Esophagus squamous epithelium (tissue), 5 donors: ENCODE results near the gene SLC7A6. TPM values are rescaled to one million over a fixed set of nuclear protein-coding genes. Genes with fewer than 3 reads are reported as not detected.

Source experiments
- DNase-seq: peaks from one replicate; lab custom pipeline; 2025; lab: John Stamatoyannopoulos, UW
- H3K27ac ChIP-seq, 4 donors: fragments of 200-600 bp; sonication (generic); one replicate each; pipeline ENCODE4 v1.5.1; 2016 to 2019; ENCODE audit warnings: mild to moderate bottlenecking in 1 of 4
- H3K27me3 ChIP-seq, 4 donors: fragments of 200-600 bp; sonication (generic); 1 replicate in 3 of 4; 2 replicates in 1 of 4; pipeline versions ENCODE4 v1.5.1 to v1.6.0; 2017 to 2021; ENCODE audit warnings: antibody characterized with exemption in 1 of 4
- H3K36me3 ChIP-seq, 3 donors: fragments of 200-600 bp; sonication (generic); one replicate each; pipeline ENCODE4 v1.5.1; 2016 to 2019
- H3K4me1 ChIP-seq, 3 donors: fragments of 200-600 bp; sonication (generic); one replicate each; pipeline ENCODE4 v1.5.1; 2017 to 2019
- H3K4me3 ChIP-seq, 4 donors: fragments of 200-600 bp; sonication (generic); 1 replicate in 3 of 4; 2 replicates in 1 of 4; pipeline ENCODE4 v1.5.1; 2016 to 2019; ENCODE audit warnings: mild to moderate bottlenecking in 2 of 4, moderate library complexity in 1 of 4
- H3K9me3 ChIP-seq, 3 donors: fragments of 200-600 bp; sonication (generic); one replicate each; pipeline ENCODE4 v1.5.1; 2016 to 2019
- POLR2A ChIP-seq, 4 donors: fragments of 450-650 bp; IDR thresholded peaks; one replicate each; pipeline ENCODE4 v1.6.1; 2017; ENCODE audit warnings: antibody characterized with exemption in 4 of 4, mild to moderate bottlenecking in 4 of 4, moderate library complexity in 3 of 4
- WGBS, 2 donors: methylation state at CpG; one replicate each; pipeline ENCODE4 v1.1.5; 2018; 5-methylcytosine and 5-hydroxymethylcytosine counted together
- intact Hi-C: fragments of 100-400 bp; cut with DNase I; formaldehyde crosslinking; loops from one replicate; pipeline ENCODE4 v1.15.0; 2022
- total RNA-seq, 4 donors: library from RNA; depleted of rRNA; stranded (reverse); fragments of >200 nt; gene quantifications; one replicate each; pipeline ENCODE4 v1.1.0, GENCODE V29; 2016
- TF ChIP-seq, protein P1 (sequence below), 6 experiments: fragments of 450-650 bp in 4 of 6; fragments of 200-600 bp in 2 of 6; sonication (generic) in 2 of 6; IDR thresholded peaks; one replicate each; pipeline ENCODE4 v1.5.1; 2016 to 2019; ENCODE audit warnings: antibody characterized with exemption in 6 of 6, mild to moderate bottlenecking in 4 of 6, moderate library complexity in 4 of 6
- donor health status: DM: yes; HTN: yes; CAD: no.

Gene SLC7A6
- total RNA-seq, 4 donors from 2014 or later = 5.7 to 28.2 (median 7.9) TPM

DNA sequence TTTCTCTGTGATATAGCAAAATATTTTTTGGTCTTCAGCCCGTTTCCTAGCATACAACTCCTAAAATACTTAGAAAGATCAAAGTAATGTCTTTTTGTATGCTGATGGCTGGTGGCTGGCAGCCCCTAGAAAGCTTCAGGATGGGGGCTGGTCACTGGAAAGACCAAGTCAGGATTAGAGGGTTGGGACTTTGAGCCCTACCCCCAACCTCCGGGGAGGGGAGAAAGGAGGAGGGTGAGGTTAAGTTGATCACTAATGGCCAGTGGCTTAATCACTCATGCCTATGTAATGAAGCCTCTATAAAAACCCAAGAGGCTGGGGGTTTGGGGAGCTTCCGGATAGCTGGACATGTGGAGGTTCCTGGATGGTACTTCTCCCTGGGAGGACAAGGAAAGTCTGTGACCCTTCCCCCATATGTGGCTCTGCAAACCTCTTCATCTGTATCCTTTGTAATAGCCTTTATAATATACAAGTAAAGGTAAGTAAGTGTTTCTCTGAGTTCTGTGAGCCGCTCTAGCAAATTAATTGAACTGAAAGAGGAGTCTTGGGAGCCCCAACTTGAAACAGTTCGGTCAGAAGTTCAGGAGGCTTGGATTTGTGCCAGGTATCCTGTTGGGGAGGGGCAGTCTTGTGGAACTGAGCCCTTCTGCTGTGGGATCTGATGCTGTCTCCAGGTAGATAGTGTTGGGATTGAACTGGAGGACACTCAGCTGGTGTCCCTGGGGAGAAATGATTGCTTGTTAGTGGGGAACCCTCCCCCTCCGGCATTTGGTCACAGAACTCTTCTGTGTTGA, 3.5 kb downstream of the SLC7A6 start:
- Histone ChIP-seq H3K4me3 (no peak overlapping the region), H3K4me1 (peaks cover 15 to 71% (median 23%) of the 10 kb centered on the region in 3 donors), H3K27me3 (no peaks in the 10 kb centered on the region), H3K36me3 (no peaks in the 10 kb centered on the region), H3K9me3 (no peaks in the 10 kb centered on the region), H3K27ac (no peak overlapping the region)
- 77 to 85% methylated on average over 6 of the region's 6 CpGs for WGBS, 2 donors
- intact Hi-C loops = no loop called here
- no peak for TF ChIP-seq POLR2A (IDR thresholded peaks at IDR 0.05)
- TF ChIP-seq, protein P1, sequence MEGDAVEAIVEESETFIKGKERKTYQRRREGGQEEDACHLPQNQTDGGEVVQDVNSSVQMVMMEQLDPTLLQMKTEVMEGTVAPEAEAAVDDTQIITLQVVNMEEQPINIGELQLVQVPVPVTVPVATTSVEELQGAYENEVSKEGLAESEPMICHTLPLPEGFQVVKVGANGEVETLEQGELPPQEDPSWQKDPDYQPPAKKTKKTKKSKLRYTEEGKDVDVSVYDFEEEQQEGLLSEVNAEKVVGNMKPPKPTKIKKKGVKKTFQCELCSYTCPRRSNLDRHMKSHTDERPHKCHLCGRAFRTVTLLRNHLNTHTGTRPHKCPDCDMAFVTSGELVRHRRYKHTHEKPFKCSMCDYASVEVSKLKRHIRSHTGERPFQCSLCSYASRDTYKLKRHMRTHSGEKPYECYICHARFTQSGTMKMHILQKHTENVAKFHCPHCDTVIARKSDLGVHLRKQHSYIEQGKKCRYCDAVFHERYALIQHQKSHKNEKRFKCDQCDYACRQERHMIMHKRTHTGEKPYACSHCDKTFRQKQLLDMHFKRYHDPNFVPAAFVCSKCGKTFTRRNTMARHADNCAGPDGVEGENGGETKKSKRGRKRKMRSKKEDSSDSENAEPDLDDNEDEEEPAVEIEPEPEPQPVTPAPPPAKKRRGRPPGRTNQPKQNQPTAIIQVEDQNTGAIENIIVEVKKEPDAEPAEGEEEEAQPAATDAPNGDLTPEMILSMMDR (IDR thresholded peaks at IDR 0.05) = no peak
- DNase-seq = no peak

DNA sequence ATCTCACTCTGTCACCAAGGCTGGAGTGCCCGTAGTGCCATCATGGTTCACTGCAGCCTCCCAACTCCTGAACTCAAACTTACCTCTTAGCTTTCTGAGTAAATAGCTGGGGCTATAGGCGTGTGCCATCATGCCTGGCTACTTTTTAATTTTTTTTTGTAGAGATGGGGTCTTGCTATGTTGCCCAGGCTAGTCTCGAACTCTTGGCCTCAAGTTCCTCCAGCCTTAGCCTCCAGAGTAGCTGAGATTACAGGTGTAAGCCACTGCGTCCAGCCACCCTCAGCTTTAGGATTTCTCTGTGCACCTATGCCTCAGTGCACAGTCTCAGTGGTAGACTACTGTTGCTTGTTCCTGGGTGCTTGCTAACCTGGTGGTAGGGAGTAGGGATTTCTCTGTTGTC, 5.5 kb downstream of the SLC7A6 start:
- no peak for TF ChIP-seq POLR2A (IDR thresholded peaks at IDR 0.05)
- TF ChIP-seq, protein P1 (IDR thresholded peaks at IDR 0.05) = no peak
- H3K4me3 ChIP-seq = no peak overlapping the region
- DNase-seq = no peak
- H3K27ac ChIP-seq = no peak overlapping the region
- intact Hi-C loops = no loop called here
- H3K27me3 ChIP-seq = no peaks in the 10 kb centered on the region
- H3K36me3 ChIP-seq = peaks cover 0 to 10% (median 0%) of the 10 kb centered on the region in 3 donors
- WGBS, 2 donors = 93% methylated on average over 3 to 4 of the region's 4 CpGs
- peaks cover 15 to 76% (median 23%) of the 10 kb centered on the region in 3 donors for H3K4me1 ChIP-seq
- no peaks in the 10 kb centered on the region for H3K9me3 ChIP-seq

DNA sequence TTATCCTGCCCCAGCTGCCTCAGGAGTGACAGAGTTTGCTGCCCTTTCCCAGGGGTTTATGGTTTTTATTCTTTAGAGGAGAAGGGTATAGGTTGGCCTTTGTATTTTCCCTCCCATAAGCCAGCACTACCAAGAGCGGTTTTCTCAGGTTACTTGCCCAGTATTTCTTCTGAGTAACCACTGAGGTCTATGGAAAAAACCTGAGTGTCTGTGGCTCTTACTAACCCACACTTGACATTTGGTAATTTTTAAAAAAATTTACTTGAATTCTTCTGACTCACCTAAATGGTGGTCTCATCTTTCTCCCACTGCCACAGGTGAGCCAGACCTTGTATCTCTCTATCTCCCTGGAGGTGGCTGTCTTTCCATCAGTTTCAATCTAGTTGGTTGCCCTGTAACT, 6.0 kb downstream of the SLC7A6 start:
- WGBS, 2 donors = 0 to 36% methylated on average over 1 of the region's 1 CpG
- intact Hi-C loops = no loop called here

DNA sequence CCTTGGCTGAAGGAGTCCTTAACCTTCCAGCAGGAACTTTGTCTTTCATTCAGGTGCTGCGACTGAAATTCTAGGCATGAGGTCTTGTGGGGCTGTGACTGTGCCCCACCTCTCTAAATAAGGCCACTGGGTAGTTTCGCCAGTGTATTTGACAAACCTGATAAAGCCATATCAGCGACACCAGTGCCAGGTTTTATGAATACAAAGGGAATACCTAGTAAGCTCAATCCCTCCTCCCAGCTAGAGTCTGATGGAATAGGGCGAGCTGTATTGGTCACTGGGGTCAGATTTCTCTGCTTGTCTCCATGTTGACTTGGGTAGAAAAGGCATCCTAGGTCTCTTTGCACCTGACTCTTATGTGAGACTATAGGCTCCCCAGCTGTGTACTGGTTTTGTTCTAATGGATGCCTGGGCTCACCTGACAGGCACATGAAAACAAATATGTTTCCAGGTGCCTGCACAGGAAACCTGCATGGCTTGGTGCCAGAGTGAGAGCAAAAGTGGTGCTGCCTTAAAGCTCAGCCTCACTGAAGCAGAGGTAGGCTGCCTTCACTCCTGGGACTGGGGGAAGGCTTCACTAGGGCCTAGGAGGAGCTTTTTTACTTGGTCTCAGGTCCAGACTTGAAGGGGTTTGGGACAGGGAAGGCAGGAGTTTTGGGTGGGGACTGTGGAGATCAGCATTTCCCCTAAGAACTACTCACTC, 8.3 kb downstream of the SLC7A6 start:
- Histone ChIP-seq H3K27ac (peak overlapping the region in 2 of 4 donors; percentile 2 to 48), H3K27me3 (no peaks in the 10 kb centered on the region), H3K4me1 (peaks cover 0 to 75% (median 28%) of the 10 kb centered on the region in 3 donors), H3K9me3 (no peaks in the 10 kb centered on the region), H3K4me3 (no peak overlapping the region), H3K36me3 (peaks cover 0 to 15% (median 0%) of the 10 kb centered on the region in 3 donors)
- TF ChIP-seq POLR2A (IDR thresholded peaks at IDR 0.05) = no peak
- TF ChIP-seq, protein P1 (IDR thresholded peaks at IDR 0.05) = no peak
- DNase-seq = no peak
- WGBS, 2 donors = 96 to 100% methylated on average over 1 to 2 of the region's 4 CpGs
- intact Hi-C loops = no loop called here

More for the DNA sequence above, 6.0 kb downstream of the SLC7A6 start:
- H3K4me1 ChIP-seq = peaks cover 9 to 76% (median 28%) of the 10 kb centered on the region in 3 donors
- no peaks in the 10 kb centered on the region for H3K9me3 ChIP-seq
- no peak overlapping the region for H3K4me3 ChIP-seq
- no peak overlapping the region for H3K27ac ChIP-seq
- no peaks in the 10 kb centered on the region for H3K27me3 ChIP-seq
- TF ChIP-seq POLR2A (IDR thresholded peaks at IDR 0.05) = no peak
- TF ChIP-seq, protein P1 (IDR thresholded peaks at IDR 0.05) = no peak
- H3K36me3 ChIP-seq = peaks cover 0 to 15% (median 0%) of the 10 kb centered on the region in 3 donors
- no peak for DNase-seq

DNA sequence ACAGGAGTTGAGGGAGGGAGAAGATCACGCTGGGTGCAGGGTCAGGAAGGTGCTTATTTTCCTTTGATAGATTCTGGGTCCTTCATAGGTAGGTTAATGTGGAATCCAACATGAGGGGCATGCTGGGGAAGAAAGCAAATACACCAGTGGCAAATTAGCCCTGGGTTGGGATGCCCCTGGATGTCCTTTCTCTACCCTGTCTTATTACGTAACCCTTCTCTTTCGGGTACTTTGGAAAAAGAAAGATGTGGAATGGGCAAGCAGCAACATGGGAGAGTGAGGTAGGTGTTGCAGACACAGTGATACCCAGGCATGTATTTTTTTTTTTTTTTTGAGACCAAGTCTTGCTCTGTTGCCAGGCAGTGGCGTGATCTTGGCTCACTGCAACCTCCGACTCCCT, 9.1 kb downstream of the SLC7A6 start:
- TF ChIP-seq, protein P1 (IDR thresholded peaks at IDR 0.05) = no peak
- TF ChIP-seq POLR2A (IDR thresholded peaks at IDR 0.05) = no peak
- Histone ChIP-seq H3K4me1 (peaks cover 0 to 70% (median 28%) of the 10 kb centered on the region in 3 donors), H3K27me3 (no peaks in the 10 kb centered on the region), H3K4me3 (no peak overlapping the region), H3K27ac (peak overlapping the region in 1 of 4 donors; percentile 48), H3K9me3 (no peaks in the 10 kb centered on the region), H3K36me3 (peaks cover 0 to 15% (median 0%) of the 10 kb centered on the region in 3 donors)
- intact Hi-C loops = no loop called here
- WGBS, 2 donors = 55 to 64% methylated on average over 5 of the region's 5 CpGs
- DNase-seq = no peak
